ENCODE results near the gene PTPRS. TPM values are rescaled to one million over a fixed set of nuclear protein-coding genes. Genes with fewer than 3 reads are reported as not detected.

The PTPRS gene
- total RNA-seq, 1 donor from 2014 or later = 234 TPM

GRCh38 chr19:5316138-5316537 is 24.5 kb downstream of the PTPRS start:
- Mint-ChIP-seq H3K4me3 (ENCODE audit: low read depth) (no peak overlapping the region), H3K27ac (no peak overlapping the region), H3K4me1 (ENCODE audit: low read depth) (no peaks in the 10 kb centered on the region), H3K27me3 (no peaks in the 10 kb centered on the region), H3K36me3 (ENCODE audit: insufficient read depth) (peaks cover 2% of the 10 kb centered on the region), H3K9me3 (ENCODE audit: low read depth) (no peaks in the 10 kb centered on the region)
- TF ChIP-seq, protein P1, sequence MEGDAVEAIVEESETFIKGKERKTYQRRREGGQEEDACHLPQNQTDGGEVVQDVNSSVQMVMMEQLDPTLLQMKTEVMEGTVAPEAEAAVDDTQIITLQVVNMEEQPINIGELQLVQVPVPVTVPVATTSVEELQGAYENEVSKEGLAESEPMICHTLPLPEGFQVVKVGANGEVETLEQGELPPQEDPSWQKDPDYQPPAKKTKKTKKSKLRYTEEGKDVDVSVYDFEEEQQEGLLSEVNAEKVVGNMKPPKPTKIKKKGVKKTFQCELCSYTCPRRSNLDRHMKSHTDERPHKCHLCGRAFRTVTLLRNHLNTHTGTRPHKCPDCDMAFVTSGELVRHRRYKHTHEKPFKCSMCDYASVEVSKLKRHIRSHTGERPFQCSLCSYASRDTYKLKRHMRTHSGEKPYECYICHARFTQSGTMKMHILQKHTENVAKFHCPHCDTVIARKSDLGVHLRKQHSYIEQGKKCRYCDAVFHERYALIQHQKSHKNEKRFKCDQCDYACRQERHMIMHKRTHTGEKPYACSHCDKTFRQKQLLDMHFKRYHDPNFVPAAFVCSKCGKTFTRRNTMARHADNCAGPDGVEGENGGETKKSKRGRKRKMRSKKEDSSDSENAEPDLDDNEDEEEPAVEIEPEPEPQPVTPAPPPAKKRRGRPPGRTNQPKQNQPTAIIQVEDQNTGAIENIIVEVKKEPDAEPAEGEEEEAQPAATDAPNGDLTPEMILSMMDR (IDR thresholded peaks at IDR 0.05; ENCODE audit: unreplicated experiment) = no peak
- DNase-seq (ENCODE audit: low spot score, unreplicated experiment) = no peak

DNA sequence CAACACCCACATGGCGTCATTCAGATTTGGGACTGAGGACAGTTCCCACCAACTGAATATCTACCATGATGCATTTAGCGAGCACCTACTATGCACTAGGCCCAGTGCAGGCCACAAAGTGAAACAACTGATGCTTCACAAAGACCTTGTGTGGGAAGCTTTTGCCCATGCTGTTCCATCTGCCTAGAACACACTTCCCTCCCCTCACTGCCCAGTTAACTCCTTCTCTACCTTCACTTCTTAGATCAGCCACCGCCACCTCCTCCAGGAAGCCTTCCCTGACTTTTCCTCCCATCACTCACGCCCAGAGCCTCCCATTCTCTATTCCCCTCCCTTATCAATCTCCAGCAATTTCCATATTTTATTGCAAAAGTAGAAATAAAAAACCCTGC is 25.7 kb downstream of the PTPRS start:
- Mint-ChIP-seq H3K27me3 (no peaks in the 10 kb centered on the region), H3K36me3 (ENCODE audit: insufficient read depth) (peaks cover 2% of the 10 kb centered on the region), H3K27ac (no peak overlapping the region), H3K4me3 (ENCODE audit: low read depth) (no peak overlapping the region), H3K9me3 (ENCODE audit: low read depth) (no peaks in the 10 kb centered on the region), H3K4me1 (ENCODE audit: low read depth) (no peaks in the 10 kb centered on the region)
- TF ChIP-seq, protein P1 (IDR thresholded peaks at IDR 0.05; ENCODE audit: unreplicated experiment) = no peak
- DNase-seq (ENCODE audit: low spot score, unreplicated experiment) = no peak

- Mint-ChIP-seq H3K27me3 (no peaks in the 10 kb centered on the region), H3K4me3 (ENCODE audit: low read depth) (no peak overlapping the region), H3K27ac (no peak overlapping the region), H3K4me1 (ENCODE audit: low read depth) (no peaks in the 10 kb centered on the region), H3K9me3 (ENCODE audit: low read depth) (no peaks in the 10 kb centered on the region), H3K36me3 (ENCODE audit: insufficient read depth) (peaks cover 2% of the 10 kb centered on the region)
- no peak for DNase-seq (ENCODE audit: low spot score, unreplicated experiment)
- TF ChIP-seq, protein P1 (IDR thresholded peaks at IDR 0.05; ENCODE audit: unreplicated experiment) = no peak
Measured at GRCh38 chr19:5314012-5314906, 26.4 kb downstream of the PTPRS start.

GRCh38 chr19:5313307-5313706 is 27.3 kb downstream of the PTPRS start:
- Mint-ChIP-seq H3K4me3 (ENCODE audit: low read depth) (no peak overlapping the region), H3K27me3 (no peaks in the 10 kb centered on the region), H3K27ac (no peak overlapping the region), H3K4me1 (ENCODE audit: low read depth) (no peaks in the 10 kb centered on the region), H3K9me3 (ENCODE audit: low read depth) (no peaks in the 10 kb centered on the region), H3K36me3 (ENCODE audit: insufficient read depth) (peaks cover 2% of the 10 kb centered on the region)
- no peak for DNase-seq (ENCODE audit: low spot score, unreplicated experiment)
- TF ChIP-seq, protein P1 (IDR thresholded peaks at IDR 0.05; ENCODE audit: unreplicated experiment) = no peak

DNA sequence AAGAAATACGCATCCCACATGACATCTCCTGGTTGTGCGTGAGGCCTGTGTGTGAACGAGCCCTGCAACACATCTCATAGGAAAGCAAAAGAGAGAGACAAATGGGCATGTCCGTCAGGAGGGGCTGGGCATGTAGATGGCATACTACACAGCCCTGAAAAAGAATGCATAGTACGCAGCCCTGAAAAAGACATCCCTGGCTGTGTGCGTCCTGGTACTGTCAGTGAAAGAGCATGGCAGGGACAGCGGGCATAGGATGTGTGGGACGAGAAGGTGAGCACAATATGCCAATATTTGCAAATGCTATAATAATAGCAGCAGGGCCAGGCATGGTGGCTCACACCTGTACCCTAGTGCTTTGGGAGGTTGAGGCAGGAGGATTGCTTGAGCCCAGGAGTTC is 28.6 kb downstream of the PTPRS start:
- H3K36me3 Mint-ChIP-seq (ENCODE audit: insufficient read depth) = peaks cover 5% of the 10 kb centered on the region
- H3K27ac Mint-ChIP-seq = no peak overlapping the region
- H3K4me1 Mint-ChIP-seq (ENCODE audit: low read depth) = no peaks in the 10 kb centered on the region
- no peak overlapping the region for H3K4me3 Mint-ChIP-seq (ENCODE audit: low read depth)
- no peaks in the 10 kb centered on the region for H3K27me3 Mint-ChIP-seq
- no peaks in the 10 kb centered on the region for H3K9me3 Mint-ChIP-seq (ENCODE audit: low read depth)
- DNase-seq (ENCODE audit: low spot score, unreplicated experiment) = no peak
- TF ChIP-seq, protein P1 (IDR thresholded peaks at IDR 0.05; ENCODE audit: unreplicated experiment) = no peak
